ENCODE results near the gene RAD51B. TPM values are rescaled to one million over a fixed set of nuclear protein-coding genes. Genes with fewer than 3 reads are reported as not detected.

Gene RAD51B
- total and polyA plus RNA-seq, 2 of the 13 experiments (the other 11 are each of a cell fraction or from before 2014, with no cell fraction given), result 7.0 to 9.5 TPM

GRCh38 chr14:67816326-67817002 is 3.1 kb upstream of the RAD51B start, which contains the start of gene ZFYVE26 (continued):
- TF ChIP-seq ZNF691 (CRISPR knock-in tag; IDR thresholded peaks at IDR 0.05; ENCODE audit: borderline replicate concordance, low read depth), result no peak
- TF ChIP-seq NFIC (IDR thresholded peaks at IDR 0.05; ENCODE audit: low read length), result peak; percentile 50; the same call in 1 of the 2 replicates
- peak; percentile 25; the same call in 1 of the 2 replicates for TF ChIP-seq ARID5B (CRISPR knock-in tag; IDR thresholded peaks at IDR 0.05)
- no peak for TF ChIP-seq MED13 (CRISPR knock-in tag; IDR thresholded peaks at IDR 0.05)
- no peak for TF ChIP-seq ZNF225 (CRISPR knock-in tag; IDR thresholded peaks at IDR 0.05)
- TF ChIP-seq ZBTB43 (CRISPR knock-in tag; conservative IDR thresholded peaks at IDR 0.05), result no peak; the same call in 1 of the 2 replicates
- no peak for TF ChIP-seq TRAFD1 (CRISPR knock-in tag; IDR thresholded peaks at IDR 0.05; ENCODE audit: borderline replicate concordance)
- TF ChIP-seq TFAP4 (IDR thresholded peaks at IDR 0.05; ENCODE audit: borderline replicate concordance, low read depth), result peak; percentile 71; the same call in 1 of the 2 replicates
- TF ChIP-seq PLRG1 (conservative IDR thresholded peaks at IDR 0.05), result no peak

Measured in HepG2 (cell line).